HK-2 (cell line): ENCODE results near the gene VWA8.

Source experiments
- DNase-seq: peaks from one replicate; pipeline ENCODE4 v3.0.0-alpha.2; 2018; ENCODE audit not compliant: unreplicated experiment

VWA8 gene

DNA sequence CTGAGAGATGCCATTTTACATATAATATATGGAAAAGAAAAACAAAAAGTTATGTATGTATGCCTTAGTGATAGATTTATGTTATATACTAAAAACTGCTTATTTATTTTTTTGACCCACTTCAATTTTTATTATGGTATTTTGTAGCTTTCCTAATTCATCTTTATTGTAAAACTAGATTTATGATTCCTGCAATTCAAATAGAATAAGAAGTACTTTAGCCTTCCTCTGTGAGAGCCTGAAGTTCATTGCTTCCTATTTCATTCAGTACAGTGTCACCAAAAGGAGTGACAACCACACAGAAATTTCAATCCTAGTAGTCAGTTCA is 345.4 kb downstream of the VWA8 start:
- no peak for DNase-seq

DNA sequence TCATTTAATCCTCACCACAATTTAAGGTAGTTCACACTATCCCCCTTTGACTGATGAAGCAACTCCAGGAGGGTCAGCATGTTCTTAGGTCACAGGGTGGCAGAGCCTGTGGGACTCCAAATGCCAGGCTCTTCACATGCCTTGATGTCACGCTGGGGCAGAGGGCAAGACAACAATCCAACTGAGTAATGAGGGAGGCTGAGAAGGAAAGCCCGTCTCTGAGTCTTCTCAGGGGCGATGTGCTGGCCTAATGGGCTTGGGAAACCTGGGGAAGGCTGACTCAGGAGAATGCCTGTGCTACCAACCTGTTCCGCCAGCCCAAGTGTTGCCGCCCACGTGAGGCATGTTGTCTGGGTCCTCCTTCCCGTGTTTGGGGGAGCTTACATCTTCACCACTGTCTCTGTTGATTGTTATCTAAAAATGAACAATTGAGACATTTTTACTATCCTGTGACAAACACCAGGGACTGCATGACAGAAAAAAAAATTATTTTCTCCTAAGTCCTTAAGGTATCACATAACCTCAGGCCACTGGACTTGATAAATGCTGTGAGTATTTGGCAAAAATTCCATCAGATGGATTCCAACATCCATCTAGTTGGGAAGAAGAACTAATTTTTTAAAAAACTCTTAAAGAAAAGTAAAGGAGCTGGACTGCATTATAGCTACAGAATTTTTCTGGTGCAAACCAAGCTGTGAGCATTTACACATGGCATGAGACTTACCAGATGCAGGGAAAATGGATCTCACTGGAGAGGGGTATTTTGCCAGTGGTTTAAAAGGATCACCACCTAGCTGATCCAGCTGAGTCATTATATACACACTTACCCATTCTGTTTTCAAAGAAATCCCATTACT is 346.0 kb downstream of the VWA8 start:
- DNase-seq, result no peak

DNA sequence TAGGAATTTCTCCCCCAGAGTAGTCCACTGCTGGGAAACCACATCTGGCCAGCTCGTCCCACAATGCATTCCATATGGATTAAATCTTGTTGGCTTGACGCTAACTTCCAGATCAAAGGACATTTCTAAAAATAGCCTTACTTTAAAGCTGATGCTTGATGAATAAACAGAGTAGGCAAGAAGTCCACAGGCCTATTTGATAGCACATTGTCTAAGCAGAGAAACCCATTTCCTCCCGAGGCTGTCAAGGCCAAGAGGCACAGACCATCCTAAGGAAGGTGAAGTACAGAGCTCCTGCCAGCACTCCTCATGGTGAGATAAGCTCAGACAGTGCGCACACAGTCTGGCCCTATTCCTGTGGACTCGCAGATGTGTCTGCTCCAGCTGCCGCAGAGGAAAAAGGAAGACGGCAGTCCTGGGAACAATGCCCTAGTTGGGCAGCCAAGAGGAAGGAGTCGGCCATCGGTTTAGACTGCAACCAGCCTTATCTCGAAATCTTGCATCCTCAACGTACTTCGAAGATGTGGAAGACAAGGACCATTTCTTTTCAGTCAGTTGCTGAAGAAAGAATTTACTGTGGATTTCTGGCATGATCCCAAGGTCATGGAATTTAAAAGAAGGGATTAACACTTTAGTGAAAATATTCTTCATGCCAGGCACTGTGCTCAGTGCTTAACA is 346.8 kb downstream of the VWA8 start:
- no peak for DNase-seq

DNA sequence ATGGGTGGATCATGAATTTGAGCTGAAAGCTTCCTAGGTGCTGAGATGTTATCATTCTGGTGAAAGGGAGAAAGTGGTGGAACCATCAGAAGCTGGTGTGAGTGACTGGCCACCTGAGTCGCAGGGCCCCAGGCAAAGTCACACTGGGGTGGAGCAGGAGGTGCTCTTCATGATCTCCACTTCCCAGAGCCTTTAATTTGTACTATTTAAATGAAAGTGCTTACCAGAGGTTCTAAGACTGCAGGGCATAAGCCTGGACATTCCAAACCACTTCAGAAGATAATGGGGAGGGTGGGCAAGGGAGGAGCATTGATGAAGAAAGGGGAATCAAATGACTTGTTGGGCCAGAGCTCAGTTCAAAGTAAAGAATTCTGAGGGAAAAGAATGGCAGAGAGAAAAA is 347.4 kb downstream of the VWA8 start:
- no peak for DNase-seq

DNA sequence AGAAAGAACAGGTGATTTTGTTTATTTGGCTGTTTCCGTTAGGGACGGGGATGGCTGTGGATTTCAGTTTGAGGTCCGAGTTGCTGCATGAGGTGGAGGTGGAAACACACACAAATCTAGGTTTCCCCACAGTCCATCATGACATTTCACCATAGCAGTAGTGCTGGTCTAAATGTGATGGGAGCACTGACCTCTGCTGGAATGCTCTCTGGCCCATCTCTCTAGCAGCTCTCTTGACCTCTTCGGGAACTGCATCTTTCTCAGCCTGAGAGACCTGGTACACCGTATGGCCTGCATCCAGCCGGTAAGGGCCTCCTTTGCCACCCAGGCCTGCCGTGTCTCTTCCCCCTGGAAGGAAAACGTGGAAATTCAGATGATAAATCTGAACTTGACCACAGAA is 349.5 kb downstream of the VWA8 start:
- no peak for DNase-seq

DNA sequence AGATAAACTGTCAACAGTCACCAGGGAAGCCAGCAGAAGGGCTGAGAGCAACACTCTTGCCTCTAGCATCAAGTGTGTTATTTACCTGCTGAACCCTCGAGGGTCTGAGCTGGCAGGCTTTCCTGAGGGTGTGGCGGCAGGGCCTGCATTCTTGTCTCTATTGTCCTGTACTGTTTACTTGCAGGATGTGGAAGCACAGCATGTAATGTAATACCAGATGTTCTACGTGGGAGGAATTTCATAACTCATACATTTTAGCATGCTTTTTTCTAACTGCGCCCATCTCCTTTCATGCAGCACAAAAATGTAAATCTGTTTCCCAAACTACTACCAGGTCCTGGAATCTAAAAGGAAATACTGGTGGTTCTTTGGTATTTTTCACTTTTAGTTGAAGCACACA is 350.5 kb downstream of the VWA8 start:
- no peak for DNase-seq

DNA sequence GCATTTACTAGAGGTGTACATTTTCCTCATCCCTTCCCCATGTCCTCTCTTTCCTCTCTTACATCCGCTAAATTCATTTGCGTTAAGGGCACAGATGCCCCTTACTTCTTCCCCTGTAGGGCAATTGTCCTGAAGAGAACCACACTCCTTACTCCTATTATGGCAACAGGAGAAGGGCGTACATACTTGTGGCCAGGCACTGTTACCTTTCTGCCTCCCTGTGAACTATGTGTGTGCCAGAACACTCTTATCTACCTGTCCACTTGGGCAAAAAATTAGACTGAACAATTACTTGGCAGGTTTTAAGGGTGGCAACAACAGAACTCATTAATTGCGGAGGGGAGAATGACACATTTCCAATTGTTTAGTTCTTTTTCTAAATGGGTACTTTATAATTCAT is 351.1 kb downstream of the VWA8 start:
- no peak for DNase-seq

DNA sequence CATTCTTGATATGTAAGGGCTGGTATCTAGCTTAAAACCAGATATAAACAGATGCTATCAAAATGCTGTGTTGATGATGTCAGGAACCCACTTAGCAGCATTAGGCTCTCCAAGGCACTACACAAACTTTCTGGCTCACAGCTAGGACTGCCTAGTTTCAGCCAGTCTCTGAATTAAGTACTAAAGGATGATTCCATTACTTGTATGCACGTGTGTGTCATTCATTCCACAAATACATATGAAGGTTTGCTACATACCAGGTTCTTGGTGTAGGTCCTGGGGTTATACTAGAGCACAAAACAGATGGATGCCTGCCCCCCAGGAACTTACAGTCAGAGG is 352.1 kb downstream of the VWA8 start:
- DNase-seq, result no peak

DNA sequence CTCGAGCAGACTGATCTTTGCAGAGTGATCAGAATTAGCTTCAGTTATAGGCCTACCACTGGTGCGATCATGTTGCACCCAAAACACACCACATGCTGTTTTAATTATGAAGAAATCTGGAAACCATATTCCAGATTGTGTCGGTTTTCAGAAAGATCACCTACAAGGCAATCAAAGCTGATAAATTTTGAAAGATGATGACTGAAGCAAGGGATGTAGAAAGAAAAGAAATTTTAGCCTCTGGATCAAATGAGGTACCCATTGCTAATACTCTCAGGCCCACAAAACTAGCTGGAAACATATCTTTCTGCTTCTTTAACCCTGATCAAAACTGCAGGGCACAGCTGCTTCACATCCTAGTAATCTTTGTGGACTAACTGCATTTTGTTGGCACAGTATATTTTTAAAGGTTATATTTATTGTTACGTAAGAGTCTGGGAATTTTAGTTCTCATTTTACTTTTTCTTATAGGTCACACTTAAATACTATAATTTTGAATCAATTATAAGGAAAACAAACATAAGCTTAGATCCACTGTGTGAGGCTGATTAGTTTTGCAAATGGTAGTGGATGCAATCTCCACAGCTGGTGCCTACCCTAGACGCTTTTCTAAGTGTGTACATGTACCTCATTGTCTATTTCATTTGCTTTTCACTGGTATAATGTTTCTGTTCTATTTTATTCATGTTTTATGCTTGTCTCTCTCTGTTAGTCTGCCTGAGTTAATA is 352.6 kb downstream of the VWA8 start:
- DNase-seq, result no peak

DNA sequence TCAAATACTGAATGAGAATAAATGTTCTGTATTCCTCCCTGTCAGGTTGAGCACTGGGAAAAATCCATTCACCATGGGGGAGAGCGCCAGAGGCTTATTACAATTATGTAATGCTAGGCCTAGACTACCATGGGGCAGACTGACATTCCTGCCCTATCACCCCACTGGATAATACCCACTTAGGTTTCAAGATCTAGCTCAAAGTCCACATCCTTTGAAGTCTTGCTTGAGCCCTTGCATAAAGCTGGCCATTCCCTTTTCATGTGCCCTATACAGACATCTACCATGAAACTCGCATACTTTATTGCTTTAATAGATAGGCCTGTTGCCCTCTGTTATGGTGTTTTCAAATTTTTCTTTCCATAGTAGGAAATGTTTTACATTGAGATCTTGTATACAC is 354.3 kb downstream of the VWA8 start:
- DNase-seq, result no peak

DNA sequence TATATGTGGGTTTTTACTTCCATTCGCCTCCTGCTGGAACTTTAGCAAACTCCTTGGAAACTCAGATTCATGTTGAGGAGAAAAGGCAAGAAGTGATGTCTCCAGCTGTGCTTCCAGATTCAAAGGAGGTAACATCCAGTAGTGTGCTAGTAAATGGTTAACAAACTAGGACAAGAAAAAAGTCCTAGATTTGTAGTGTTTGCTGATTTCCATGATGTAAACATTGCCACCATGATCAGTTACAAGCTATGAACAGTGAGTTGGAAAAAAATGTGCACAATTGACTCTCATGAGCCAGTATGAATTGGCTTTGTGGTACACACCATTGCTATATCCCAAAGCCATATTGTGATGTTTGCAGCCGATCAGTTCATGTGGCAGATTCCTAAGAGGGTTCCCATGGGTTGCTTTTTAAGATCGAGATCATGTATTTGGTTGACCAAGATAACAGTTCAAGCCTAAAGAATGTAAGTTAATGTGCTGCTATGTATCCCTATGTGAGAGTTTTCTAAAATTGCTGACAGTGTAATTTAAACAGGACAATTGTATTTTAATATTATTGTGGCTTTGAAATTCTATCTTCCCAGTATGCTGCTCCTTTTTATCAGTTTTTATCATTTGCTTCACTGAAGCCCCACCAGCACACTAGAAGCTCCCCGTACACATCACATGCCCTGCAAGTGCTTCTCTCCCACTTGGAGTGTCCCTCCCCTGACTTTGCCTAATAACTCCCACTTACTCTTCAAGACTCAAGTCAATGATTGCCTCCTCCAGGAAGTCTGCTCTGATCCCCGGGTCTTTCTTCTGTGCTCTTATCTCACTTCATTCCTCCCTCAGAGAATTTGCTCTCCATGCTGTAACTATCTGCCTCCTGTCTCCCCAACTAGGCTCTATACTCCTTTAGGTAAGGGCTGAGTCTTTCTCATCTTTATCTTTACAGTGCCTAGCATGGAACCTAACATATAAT is 355.3 kb downstream of the VWA8 start:
- no peak for DNase-seq

DNA sequence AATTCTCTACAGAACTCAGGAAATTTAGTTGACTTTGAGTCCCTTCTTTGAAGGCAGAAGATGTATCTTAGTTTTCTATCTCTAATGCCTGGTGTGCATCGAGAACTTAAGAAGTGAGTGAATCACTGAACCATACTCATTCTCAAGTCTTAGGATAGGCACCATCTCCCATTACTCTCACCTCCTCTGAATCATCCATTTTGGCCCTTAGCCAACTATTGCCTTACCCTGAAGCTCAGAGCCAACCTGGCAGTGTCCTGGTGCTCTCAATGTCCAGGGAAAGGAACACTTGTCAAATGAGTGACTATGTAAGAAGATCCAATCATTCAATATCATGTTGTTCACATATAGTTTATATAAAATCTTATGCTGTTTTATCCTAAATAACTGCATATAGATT is 357.0 kb downstream of the VWA8 start:
- peak; percentile 30 for DNase-seq

DNA sequence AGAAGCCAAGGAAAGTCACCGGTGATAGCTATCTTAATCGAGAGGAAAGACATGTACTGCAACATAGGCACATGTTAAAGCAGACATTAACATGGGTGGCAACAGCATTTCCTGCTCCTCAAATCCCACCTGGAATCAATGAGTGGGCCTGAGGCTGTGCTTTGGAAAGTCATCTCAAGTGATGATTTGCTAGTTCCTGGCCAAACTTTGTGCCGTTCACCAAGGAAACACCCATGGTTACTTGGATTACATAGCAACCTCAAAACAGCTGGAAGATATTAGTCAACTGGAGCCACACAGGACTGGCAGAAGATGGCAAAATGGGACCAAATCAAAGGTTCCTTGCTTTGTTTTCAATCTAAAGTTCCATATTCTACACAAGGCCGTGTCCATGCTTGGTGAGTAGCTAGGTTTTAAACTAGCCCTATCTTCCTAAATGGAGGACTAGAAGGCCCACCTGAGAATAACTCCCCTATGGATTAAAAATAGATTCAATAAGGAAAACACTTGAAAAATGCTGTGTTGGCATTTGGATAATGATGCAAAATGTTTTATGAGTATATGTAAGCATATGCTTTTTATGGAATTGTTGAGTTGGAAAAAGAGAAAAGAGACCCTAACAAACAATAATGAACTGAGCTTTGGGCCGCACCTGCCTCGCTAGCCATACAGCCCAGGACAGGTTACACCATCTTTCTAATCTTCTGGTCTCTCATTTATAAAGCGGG is 359.0 kb downstream of the VWA8 start:
- DNase-seq, result no peak

DNA sequence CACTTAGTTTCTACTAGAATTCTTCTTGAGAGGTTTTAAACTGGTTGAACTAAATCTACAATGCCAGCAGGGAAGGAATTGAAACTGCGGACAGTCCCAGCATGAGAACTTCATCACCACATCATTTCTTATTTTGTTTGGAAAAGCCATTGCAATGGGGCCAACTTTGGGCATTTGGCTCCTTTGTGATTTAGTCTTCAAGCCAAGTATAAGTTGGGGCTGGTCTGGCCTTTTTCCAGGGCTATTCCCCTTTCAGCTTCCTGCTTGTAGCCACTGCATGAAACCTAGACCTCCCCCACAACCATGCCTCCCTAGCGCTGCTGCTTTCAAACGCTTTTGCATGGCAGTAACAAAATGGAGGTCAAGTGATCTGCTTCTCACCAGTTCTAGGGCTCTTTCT is 361.3 kb downstream of the VWA8 start:
- no peak for DNase-seq

DNA sequence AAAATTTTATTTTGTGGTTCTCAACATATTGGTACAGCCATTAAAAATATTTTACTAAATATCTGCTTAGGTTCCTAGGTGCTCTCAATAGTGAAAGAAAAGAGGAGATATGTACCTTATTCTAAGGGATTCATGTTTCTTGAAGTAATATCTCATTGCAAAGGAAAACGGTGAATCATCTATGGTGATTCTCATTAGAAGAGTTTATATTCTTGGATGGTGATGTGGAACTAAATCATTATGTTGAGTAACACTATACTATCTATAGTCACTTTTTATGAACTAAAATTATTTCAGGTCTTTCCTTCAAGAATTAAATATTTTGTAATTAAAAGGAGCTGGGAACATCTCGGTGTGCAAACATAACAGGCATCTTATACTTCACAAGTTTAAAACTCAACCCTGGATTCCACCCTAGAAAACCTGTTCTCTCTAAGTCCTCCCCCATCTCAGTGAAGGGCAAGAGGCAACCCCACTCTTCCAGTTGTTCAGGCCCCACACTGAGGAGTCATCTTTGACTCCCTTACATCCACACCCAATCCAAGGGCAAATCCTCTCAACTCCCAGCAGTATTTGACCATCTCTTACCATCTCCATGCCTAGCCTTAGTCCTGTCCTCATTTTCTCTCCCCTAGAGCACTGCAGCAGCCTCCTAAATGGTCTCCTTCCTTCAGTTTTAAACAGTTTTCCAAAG is 363.4 kb downstream of the VWA8 start:
- no peak for DNase-seq

DNA sequence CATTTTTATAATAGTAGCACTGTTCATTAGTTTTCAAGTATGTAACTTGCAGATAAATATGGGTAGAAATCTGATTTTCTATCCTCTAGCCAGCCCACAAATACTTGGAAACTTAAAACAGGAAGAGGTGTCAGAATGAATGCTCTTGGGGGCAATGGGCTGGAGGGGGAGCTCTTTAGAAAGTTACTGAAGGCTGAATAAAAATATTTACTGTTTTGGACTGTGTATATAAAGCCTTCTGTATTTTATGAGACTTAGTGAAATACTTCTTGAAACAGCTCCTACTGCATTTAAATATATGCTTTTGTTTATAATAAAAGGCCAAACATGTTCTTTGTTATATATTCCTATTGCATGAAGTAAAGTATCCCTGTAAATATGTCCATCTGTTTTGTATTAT is 364.7 kb downstream of the VWA8 start:
- no peak for DNase-seq

DNA sequence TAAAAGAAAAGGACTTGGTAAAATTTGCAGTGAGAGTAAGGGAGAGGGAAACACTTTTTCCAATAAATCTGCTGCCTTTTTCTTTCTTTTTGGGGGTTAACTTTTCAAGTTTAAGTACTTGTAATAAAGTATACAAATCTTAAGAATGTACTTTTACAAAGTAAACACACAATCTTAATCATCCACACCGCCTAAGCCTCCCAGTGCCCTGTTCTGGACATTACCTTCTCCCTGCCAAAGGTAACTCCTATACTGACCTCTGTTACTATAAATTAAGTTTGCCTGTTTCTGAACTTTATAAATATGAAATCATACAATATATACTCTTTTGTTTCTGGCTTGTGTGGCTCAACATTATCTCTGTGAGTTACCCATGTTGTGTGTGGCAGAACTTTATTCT is 365.6 kb downstream of the VWA8 start:
- no peak for DNase-seq

DNA sequence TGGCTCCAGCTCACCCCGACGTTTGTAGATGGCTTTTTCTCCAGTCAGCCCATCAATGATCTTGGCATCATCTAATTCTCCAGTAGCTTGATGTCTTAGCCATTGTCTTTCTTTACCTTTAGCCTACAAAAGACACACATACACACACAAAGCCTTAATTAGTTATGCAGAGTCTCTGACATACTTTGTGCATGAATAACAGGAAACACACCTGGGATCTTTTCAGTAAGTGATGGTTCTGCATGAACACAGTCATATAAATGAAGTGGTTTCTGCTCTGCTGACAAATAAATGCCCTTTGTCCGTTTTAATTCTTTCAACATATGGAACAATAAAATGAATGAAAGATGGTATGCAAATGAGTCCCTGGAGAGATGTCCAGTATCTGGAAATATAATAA is 370.3 kb downstream of the VWA8 start:
- DNase-seq, result no peak

DNA sequence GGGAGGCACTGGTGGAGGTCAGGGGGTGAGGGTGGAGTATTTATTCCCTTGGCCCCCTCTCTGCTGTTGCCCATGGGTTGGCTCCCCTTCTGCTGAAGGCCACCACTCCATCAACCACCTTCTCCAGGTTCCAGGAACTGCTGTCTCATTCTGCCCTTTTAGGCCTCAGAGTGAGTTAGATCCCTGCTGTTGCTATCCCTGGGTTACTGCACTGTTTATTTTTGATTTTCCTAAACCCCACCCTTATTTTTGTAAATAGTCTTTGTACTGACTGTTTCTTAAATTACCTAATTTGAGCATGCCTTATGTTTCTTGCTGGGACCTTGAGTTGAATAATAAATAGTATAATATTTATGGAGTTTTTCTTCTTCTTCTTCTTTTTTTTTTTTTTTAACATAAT is 370.8 kb downstream of the VWA8 start:
- DNase-seq, result no peak

DNA sequence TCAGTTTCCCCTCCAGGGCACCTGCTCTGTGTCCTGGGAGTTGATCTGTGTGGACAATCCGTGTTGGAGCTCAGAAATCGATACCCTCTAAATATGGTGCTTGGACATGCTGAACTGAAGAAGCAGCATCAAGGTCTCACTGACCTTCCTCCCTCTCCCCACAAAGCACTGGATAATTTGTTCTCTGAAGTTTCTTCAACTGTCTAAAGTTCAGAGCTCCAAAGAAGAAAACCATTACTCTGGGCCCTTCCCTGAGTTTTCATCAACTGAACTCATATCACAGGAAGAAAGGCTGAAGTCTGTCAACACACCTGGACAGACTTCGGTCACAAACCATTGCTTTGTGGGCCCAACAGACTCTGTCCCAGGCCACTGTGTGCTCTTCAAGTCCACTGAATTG is 371.5 kb downstream of the VWA8 start:
- no peak for DNase-seq

DNA sequence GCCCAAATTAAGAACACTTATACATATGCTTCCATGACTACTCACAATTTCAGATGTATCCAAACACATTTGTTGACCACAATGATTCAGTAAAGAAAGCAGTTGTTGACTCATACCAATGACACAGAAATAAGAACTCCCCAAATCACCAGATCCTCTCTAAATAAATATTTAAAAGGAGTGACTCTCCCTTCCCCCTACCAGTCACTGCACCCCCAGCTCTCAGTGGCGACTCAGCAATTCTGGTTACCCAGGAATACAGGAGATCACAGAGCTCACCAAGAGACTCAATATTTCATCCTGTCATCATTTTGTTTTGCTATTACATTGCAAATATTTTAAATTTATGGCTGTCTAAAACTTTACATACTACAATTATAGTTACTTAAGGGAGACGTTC is 372.0 kb downstream of the VWA8 start:
- peak; percentile 30 for DNase-seq
